HEK293T (cell line): Measurements from ENCODE around the gene SCLY.

Experiments used
- CTCF ChIA-PET: fragments of 350-600 bp; formaldehyde crosslinking; extraction: SDS; loops from one replicate; lab custom pipeline; 2021; ENCODE audit warnings: antibody characterized with exemption, inconsistent platforms; lab: Yijun Ruan, JAX
- POLR2A ChIA-PET: fragments of 350-600 bp; formaldehyde crosslinking; extraction: SDS; loops from one replicate; lab custom pipeline; 2020; ENCODE audit warnings: antibody characterized with exemption, inconsistent platforms; lab: Yijun Ruan, JAX
- DNase-seq: peaks from one replicate; pipeline ENCODE4 v3.0.0; 2012; ENCODE audit warnings: mixed read lengths; ENCODE audit errors: extremely low spot score
- ARNT ChIP-seq: fragments of 450-650 bp; IDR thresholded peaks from 2 replicates; pipeline ENCODE4 v1.6.1; 2017; ENCODE audit warnings: mild to moderate bottlenecking
- BHLHE40 ChIP-seq: fragments of 450-650 bp; IDR thresholded peaks from 2 replicates; pipeline ENCODE4 v1.6.1; 2016; ENCODE audit warnings: mild to moderate bottlenecking, moderate library complexity, borderline replicate concordance
- CTBP1 ChIP-seq: fragments of 450-650 bp; IDR thresholded peaks from 2 replicates; pipeline ENCODE4 v1.6.1; 2016; ENCODE audit warnings: borderline replicate concordance
- ELF4 ChIP-seq: fragments of 450-650 bp; IDR thresholded peaks from 2 replicates; pipeline ENCODE4 v1.6.1; 2017; ENCODE audit warnings: antibody characterized with exemption
- FOXA1 ChIP-seq: fragments of 450-650 bp; IDR thresholded peaks from 2 replicates; pipeline ENCODE4 v1.6.1; 2016; ENCODE audit warnings: mild to moderate bottlenecking
- FOXK2 ChIP-seq: fragments of 450-650 bp; IDR thresholded peaks from 2 replicates; pipeline ENCODE4 v1.6.1; 2016; ENCODE audit warnings: mild to moderate bottlenecking
- FOXM1 ChIP-seq: fragments of 450-650 bp; IDR thresholded peaks from 2 replicates; pipeline ENCODE4 v1.6.1; 2017; ENCODE audit warnings: mild to moderate bottlenecking, borderline replicate concordance
- HDGF ChIP-seq: fragments of 450-650 bp; IDR thresholded peaks from 2 replicates; pipeline ENCODE4 v1.6.1; 2017; ENCODE audit warnings: antibody characterized with exemption, borderline replicate concordance
- L3MBTL2 ChIP-seq: fragments of 450-650 bp; conservative IDR thresholded peaks from 2 replicates; pipeline ENCODE4 v1.6.1; 2016; ENCODE audit warnings: mild to moderate bottlenecking
- LEF1 ChIP-seq: fragments of 450-650 bp; IDR thresholded peaks from 2 replicates; pipeline ENCODE4 v1.6.1; 2017; ENCODE audit warnings: mild to moderate bottlenecking, borderline replicate concordance
- NFRKB ChIP-seq: fragments of 450-650 bp; IDR thresholded peaks from 2 replicates; pipeline ENCODE4 v1.6.1; 2016; ENCODE audit warnings: mild to moderate bottlenecking, moderate library complexity
- PKNOX1 ChIP-seq: fragments of 450-650 bp; IDR thresholded peaks from 2 replicates; pipeline ENCODE4 v1.6.1; 2016
- SP1 ChIP-seq: fragments of 450-650 bp; IDR thresholded peaks from 2 replicates; pipeline ENCODE4 v1.6.1; 2017
- SUZ12 ChIP-seq: fragments of 450-650 bp; IDR thresholded peaks from 2 replicates; pipeline ENCODE4 v1.6.1; 2016; ENCODE audit warnings: mild to moderate bottlenecking
- TARDBP ChIP-seq: fragments of 450-650 bp; IDR thresholded peaks from 2 replicates; pipeline ENCODE4 v1.6.1; 2016
- ZNF384 ChIP-seq: fragments of 450-650 bp; IDR thresholded peaks from 2 replicates; pipeline ENCODE4 v1.6.1; 2016

Gene SCLY

GRCh38 chr2:238121511-238122286 is 60.9 kb downstream of the SCLY start:
- no peak for TF ChIP-seq BHLHE40
- no peak for TF ChIP-seq NFRKB
- no peak for TF ChIP-seq TARDBP
- no peak for TF ChIP-seq FOXA1
- TF ChIP-seq FOXK2 = no peak
- TF ChIP-seq SUZ12 = no peak
- TF ChIP-seq ARNT = no peak
- TF ChIP-seq SP1 = no peak
- TF ChIP-seq LEF1 = no peak
- TF ChIP-seq HDGF = no peak
- no peak for TF ChIP-seq ZNF384
- no peak for TF ChIP-seq L3MBTL2
- TF ChIP-seq ELF4 = no peak
- no peak for TF ChIP-seq FOXM1
- TF ChIP-seq PKNOX1 = no peak
- no peak for TF ChIP-seq CTBP1
- ChIA-PET CTCF (no interaction called here), POLR2A (no interaction called here)
- no peak for DNase-seq

- TF ChIP-seq SUZ12 (no peak), PKNOX1 (no peak), LEF1 (no peak), ELF4 (no peak), ZNF384 (no peak), NFRKB (no peak), SP1 (no peak), BHLHE40 (no peak), HDGF (no peak), FOXM1 (no peak), FOXK2 (no peak)
- CTCF ChIA-PET = no interaction called here
- DNase-seq = no peak
- POLR2A ChIA-PET = no interaction called here
Observed at GRCh38 chr2:238122287-238123217, 61.8 kb downstream of the SCLY start.

DNA sequence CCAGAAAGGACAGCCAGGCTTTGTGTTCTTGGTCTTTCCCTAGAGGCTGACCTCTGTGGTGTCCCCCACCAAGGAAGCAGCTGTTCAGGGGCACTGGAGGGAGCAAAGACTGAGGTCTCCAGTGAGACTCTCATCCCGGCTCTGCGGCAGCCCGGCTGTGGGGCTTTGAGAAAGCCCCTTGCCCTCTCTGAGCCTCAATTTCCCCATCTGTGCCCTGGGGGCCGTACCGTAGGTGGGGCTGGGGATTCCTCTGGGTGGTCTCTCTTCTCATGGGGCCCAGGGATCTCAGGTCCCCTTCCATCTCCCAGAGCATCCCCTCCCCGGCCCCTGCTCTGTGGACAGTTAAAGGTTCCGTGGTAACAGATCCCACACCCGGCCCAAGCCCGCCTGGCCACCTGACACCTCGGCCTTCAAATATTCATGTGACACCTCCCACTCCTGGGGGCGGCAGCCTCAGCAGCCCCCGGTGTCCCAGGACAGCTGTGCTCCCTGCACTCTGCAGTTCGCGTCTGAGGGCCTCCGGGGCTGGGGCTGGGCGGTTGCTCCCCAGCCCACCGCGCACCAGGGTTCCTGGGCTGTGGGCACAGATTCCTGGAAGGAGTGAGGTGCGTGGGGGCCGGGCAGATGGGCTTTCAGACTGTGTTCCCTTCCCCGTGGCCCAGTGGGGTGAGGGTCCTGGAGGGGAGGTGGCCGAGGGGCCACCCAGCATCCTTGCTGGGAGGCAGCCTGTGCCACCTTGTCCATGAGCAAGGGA is 62.6 kb downstream of the SCLY start:
- POLR2A ChIA-PET = no interaction called here
- DNase-seq = no peak
- no peak for TF ChIP-seq SP1
- CTCF ChIA-PET = no interaction called here

GRCh38 chr2:238123991-238124470 is 63.2 kb downstream of the SCLY start:
- DNase-seq = no peak
- ChIA-PET POLR2A (no interaction called here), CTCF (no interaction called here)
- TF ChIP-seq NFRKB (no peak), L3MBTL2 (no peak), ZNF384 (no peak), ARNT (no peak), PKNOX1 (no peak), LEF1 (no peak), TARDBP (no peak), HDGF (no peak)

DNA sequence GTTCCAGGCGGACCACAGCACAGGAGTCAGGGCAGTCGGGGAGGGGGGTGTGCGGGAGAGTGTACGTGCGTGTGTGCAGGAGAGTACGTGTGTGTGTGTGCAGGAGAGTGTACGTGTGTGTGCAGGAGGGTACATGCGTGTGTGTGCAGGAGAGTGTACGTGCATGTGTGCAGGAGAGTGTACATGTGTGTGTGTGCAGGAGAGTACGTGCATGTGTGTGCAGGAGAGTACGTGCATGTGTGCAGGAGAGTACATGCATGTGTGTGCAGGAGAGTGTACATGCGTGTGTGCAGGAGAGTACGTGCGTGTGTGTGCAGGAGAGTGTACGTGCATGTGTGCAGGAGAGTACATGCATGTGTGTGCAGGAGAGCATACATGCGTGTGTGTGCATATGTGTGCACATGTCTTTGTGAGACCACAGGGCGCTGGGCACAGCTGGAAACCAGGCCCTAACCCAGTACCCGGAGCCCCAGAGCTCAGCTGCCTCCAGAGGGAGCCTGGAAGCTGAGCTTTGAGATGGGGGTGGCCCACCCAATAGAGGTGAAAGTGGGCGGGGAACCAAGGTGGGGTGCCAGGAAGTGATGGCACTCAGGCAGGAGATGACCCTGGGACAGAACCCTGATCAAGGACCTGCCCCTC is 63.8 kb downstream of the SCLY start:
- DNase-seq = no peak
- TF ChIP-seq LEF1 (no peak), SP1 (no peak), SUZ12 (no peak), PKNOX1 (no peak), TARDBP (no peak), ELF4 (no peak), L3MBTL2 (no peak), FOXA1 (no peak), HDGF (no peak)
- ChIA-PET POLR2A (no interaction called here), CTCF (no interaction called here)
